A673 (cell line): ENCODE results near the gene ZMYM4. TPM values are rescaled to one million over a fixed set of nuclear protein-coding genes. Genes with fewer than 3 reads are reported as not detected.

Experiments used
- BruUV-seq: library from RNA; stranded (reverse); fragments of 400-500 nt; replicated peaks from 2 replicates; lab custom pipeline; 2021; lab: Mats Ljungman, UMichigan
- CTCF ChIA-PET: fragments of 300-600 bp; sonication (Branson Sonifier 250); formaldehyde crosslinking; loops from one replicate; lab custom pipeline; 2022; ENCODE audit warnings: antibody characterized with exemption; lab: Charles Lee
- POLR2A ChIA-PET: fragments of 300-600 bp; sonication (Branson Sonifier 250); formaldehyde crosslinking; loops from one replicate; lab custom pipeline; 2022; ENCODE audit warnings: antibody characterized with exemption; ENCODE audit not compliant: low non-redundant PET; lab: Charles Lee
- DNase-seq: peaks from one replicate; pipeline ENCODE4 v3.0.0-alpha.2; 2015; ENCODE audit warnings: low spot score
- H3K27ac ChIP-seq: fragments of 200-600 bp; sonication (generic); 2 replicates; pipeline ENCODE4 v1.5.1; 2016; ENCODE audit warnings: mixed run types, low read depth, mild to moderate bottlenecking, mixed read lengths, antibody characterized with exemption, low read length; ENCODE audit not compliant: poor library complexity, severe bottlenecking
- H3K27me3 ChIP-seq: fragments of 200-600 bp; sonication (generic); replicated peaks from 2 replicates; pipeline ENCODE4 v1.6.1; 2017; ENCODE audit warnings: mixed run types, low read depth, mild to moderate bottlenecking, mixed read lengths, antibody characterized with exemption, low read length; ENCODE audit not compliant: insufficient read depth, poor library complexity
- H3K36me3 ChIP-seq: fragments of 200-600 bp; sonication (generic); 2 replicates; pipeline ENCODE4 v1.6.1; 2016; ENCODE audit warnings: mixed run types, mild to moderate bottlenecking, mixed read lengths, antibody characterized with exemption, low read length; ENCODE audit not compliant: insufficient read depth, poor library complexity, severe bottlenecking
- H3K4me1 ChIP-seq: fragments of 200-600 bp; sonication (generic); 2 replicates; pipeline ENCODE4 v1.6.1; 2017; ENCODE audit warnings: mixed run types, mild to moderate bottlenecking, mixed read lengths, antibody characterized with exemption, low read length; ENCODE audit not compliant: insufficient read depth, poor library complexity, severe bottlenecking
- H3K4me3 ChIP-seq: fragments of 200-600 bp; sonication (generic); 2 replicates; pipeline ENCODE4 v1.5.1; 2016; ENCODE audit warnings: low read depth, mixed run types, mild to moderate bottlenecking, mixed read lengths, low read length; ENCODE audit not compliant: poor library complexity, severe bottlenecking
- H3K9me3 ChIP-seq: fragments of 200-600 bp; sonication (generic); 2 replicates; pipeline ENCODE4 v1.6.1; 2016; ENCODE audit warnings: mixed run types, low read depth, mild to moderate bottlenecking, mixed read lengths, antibody characterized with exemption, low read length; ENCODE audit not compliant: poor library complexity, severe bottlenecking
- CTCF ChIP-seq: fragments of 300-800, 200-600 bp; sonication (generic); conservative IDR thresholded peaks from 2 replicates; pipeline ENCODE4 v1.5.1; 2017; ENCODE audit warnings: low read depth, mild to moderate bottlenecking, antibody characterized with exemption, low read length, moderate library complexity, mixed read lengths
- EZH2 ChIP-seq: fragments of 200-600 bp; sonication (generic); IDR thresholded peaks from 2 replicates; pipeline ENCODE4 v1.6.1; 2017; ENCODE audit warnings: borderline replicate concordance, low read depth, mild to moderate bottlenecking, mixed read lengths, antibody characterized with exemption, low read length; ENCODE audit not compliant: poor library complexity, severe bottlenecking
- intact Hi-C: fragments of 100-400 bp; cut with micrococcal nuclease; formaldehyde crosslinking; loops from one replicate; pipeline ENCODE4 v1.10.0; 2022; ENCODE audit not compliant: unreplicated experiment
- total RNA-seq: library from RNA; stranded (reverse); gene quantifications from 2 replicates; pipeline ENCODE4 v1.2.3, GENCODE V29; 2021

The ZMYM4 gene
- total RNA-seq, 1 experiment from 2014 or later: 83.5 TPM

GRCh38 chr1:35394386-35394785 lies 125.9 kb downstream of the ZMYM4 start:
- no TSS peak for BruUV-seq
- no peak overlapping the region for H3K4me3 ChIP-seq
- ChIA-PET POLR2A (interaction anchor here (0.5 kb wide), 1 partner anchor 109 kb away, joined by 4 read pairs; no protein-coding TSS in a partner anchor), CTCF (no interaction called here)
- no peak for DNase-seq
- intact Hi-C loops: no loop called here
- H3K27me3 ChIP-seq: no peaks in the 10 kb centered on the region
- TF ChIP-seq EZH2: no peak
- TF ChIP-seq CTCF: no peak
- no peaks in the 10 kb centered on the region for H3K4me1 ChIP-seq
- H3K27ac ChIP-seq: no peak overlapping the region
- H3K9me3 ChIP-seq: no peaks in the 10 kb centered on the region
- peaks cover 72% of the 10 kb centered on the region for H3K36me3 ChIP-seq

- Histone ChIP-seq H3K4me1 (no peaks in the 10 kb centered on the region), H3K27me3 (no peaks in the 10 kb centered on the region), H3K9me3 (peaks cover 7% of the 10 kb centered on the region), H3K4me3 (no peak overlapping the region), H3K36me3 (peaks cover 86% of the 10 kb centered on the region), H3K27ac (no peak overlapping the region)
- no peak for DNase-seq
- intact Hi-C loops: no loop called here
- TF ChIP-seq CTCF (no peak), EZH2 (no peak)
- BruUV-seq: no TSS peak
- ChIA-PET POLR2A (no interaction called here), CTCF (no interaction called here)
Measured at GRCh38 chr1:35398739-35399138, 130.2 kb downstream of the ZMYM4 start.

GRCh38 chr1:35401049-35401448 lies 132.5 kb downstream of the ZMYM4 start:
- intact Hi-C loops: no loop called here
- no peak for TF ChIP-seq CTCF
- no peak for TF ChIP-seq EZH2
- peaks cover 76% of the 10 kb centered on the region for H3K36me3 ChIP-seq

More at GRCh38 chr1:35401049-35401448, 132.5 kb downstream of the ZMYM4 start:
- Histone ChIP-seq H3K27me3 (no peaks in the 10 kb centered on the region), H3K4me3 (no peak overlapping the region), H3K27ac (no peak overlapping the region), H3K9me3 (peaks cover 7% of the 10 kb centered on the region), H3K4me1 (no peaks in the 10 kb centered on the region)
- ChIA-PET CTCF (no interaction called here), POLR2A (no interaction called here)
- BruUV-seq: no TSS peak
- no peak for DNase-seq
